Suprapubic skin (tissue), 4 donors: Measurements from ENCODE around the gene HK3. TPM values are rescaled to one million over a fixed set of nuclear protein-coding genes. Genes with fewer than 3 reads are reported as not detected.

Experiments
- DNase-seq, 2 donors: peaks; one replicate each; pipeline ENCODE4 v3.0.0-alpha.2; 2019; ENCODE audit warnings: low spot score in 2 of 2
- H3K27ac ChIP-seq: fragments of 200-600 bp; sonication (generic); one replicate; pipeline ENCODE4 v1.5.1; 2019
- H3K27me3 ChIP-seq: fragments of 200-600 bp; sonication (generic); one replicate; pipeline ENCODE4 v1.5.1; 2019
- H3K36me3 ChIP-seq: fragments of 200-600 bp; sonication (generic); one replicate; pipeline ENCODE4 v1.5.1; 2019
- H3K4me1 ChIP-seq: fragments of 200-600 bp; sonication (generic); one replicate; pipeline ENCODE4 v1.5.1; 2019
- H3K4me3 ChIP-seq: fragments of 200-600 bp; sonication (generic); one replicate; pipeline ENCODE4 v1.5.1; 2019; ENCODE audit warnings: mild to moderate bottlenecking
- H3K9me3 ChIP-seq: fragments of 200-600 bp; sonication (generic); one replicate; pipeline ENCODE4 v1.5.1; 2019
- CTCF ChIP-seq, 2 donors: fragments of 200-600 bp in 1 of 2; fragments of 450-650 bp in 1 of 2; sonication (generic) in 1 of 2; IDR thresholded peaks; one replicate each; pipeline ENCODE4 v1.5.1; 2016 to 2019; ENCODE audit warnings: antibody characterized with exemption in 2 of 2, mild to moderate bottlenecking in 1 of 2, moderate library complexity in 1 of 2
- EP300 ChIP-seq: sonication (generic); formaldehyde crosslinking; IDR thresholded peaks from one replicate; pipeline ENCODE4 v1.6.1; 2017; ENCODE audit warnings: antibody characterized with exemption
- POLR2A ChIP-seq, 2 donors: fragments of 450-650 bp; IDR thresholded peaks; one replicate each; pipeline ENCODE4 v1.6.1; 2017; ENCODE audit warnings: antibody characterized with exemption in 2 of 2, mild to moderate bottlenecking in 2 of 2, moderate library complexity in 2 of 2
- POLR2AphosphoS5 ChIP-seq, 3 donors: sonication (generic); formaldehyde crosslinking; IDR thresholded peaks; one replicate each; pipeline ENCODE4 v1.6.1; 2017; ENCODE audit warnings: antibody characterized with exemption in 3 of 3
- WGBS: methylation state at CpG from one replicate; pipeline ENCODE4 v1.1.5; 2018; 5-methylcytosine and 5-hydroxymethylcytosine counted together
- total RNA-seq, 4 donors: library from RNA; depleted of rRNA; stranded (reverse); fragments of >200 nt; gene quantifications; one replicate each; pipeline ENCODE4 v1.1.0, GENCODE V29; 2016

The HK3 gene
- total RNA-seq, 4 donors from 2014 or later = 0.16 to 1.0 (median 0.83) TPM

- TF ChIP-seq EP300 (no peak), POLR2AphosphoS5 (IDR thresholded peaks at IDR 0.05) (no peak), CTCF (IDR thresholded peaks at IDR 0.05) (no peak), POLR2A (IDR thresholded peaks at IDR 0.05) (no peak)
- 24% methylated on average over 6 of the region's 6 CpGs for WGBS
- peaks cover 20% of the 10 kb centered on the region for H3K27me3 ChIP-seq
These were observed 16.6 kb downstream of the HK3 start for GRCh38 chr5:176882567-176882903.

GRCh38 chr5:176881816-176882566 is 17.2 kb downstream of the HK3 start:
- WGBS = 83% methylated on average over 17 of the region's 25 CpGs
- Histone ChIP-seq H3K27me3 (peaks cover 26% of the 10 kb centered on the region), H3K36me3 (no peaks in the 10 kb centered on the region), H3K4me3 (no peak overlapping the region), H3K9me3 (no peaks in the 10 kb centered on the region), H3K4me1 (no peaks in the 10 kb centered on the region), H3K27ac (no peak overlapping the region)
- TF ChIP-seq EP300 (no peak), POLR2AphosphoS5 (IDR thresholded peaks at IDR 0.05) (no peak), CTCF (IDR thresholded peaks at IDR 0.05) (no peak), POLR2A (IDR thresholded peaks at IDR 0.05) (no peak)
- DNase-seq = no peak

More at GRCh38 chr5:176882567-176882903, 16.6 kb downstream of the HK3 start:
- H3K9me3 ChIP-seq = no peaks in the 10 kb centered on the region
- H3K4me3 ChIP-seq = no peak overlapping the region
- H3K36me3 ChIP-seq = no peaks in the 10 kb centered on the region
- H3K4me1 ChIP-seq = no peaks in the 10 kb centered on the region
- H3K27ac ChIP-seq = no peak overlapping the region
- no peak for DNase-seq

GRCh38 chr5:176881021-176881749 is 18.0 kb downstream of the HK3 start:
- WGBS = 91% methylated on average over 25 of the region's 28 CpGs
- Histone ChIP-seq H3K4me1 (no peaks in the 10 kb centered on the region), H3K9me3 (no peaks in the 10 kb centered on the region), H3K4me3 (no peak overlapping the region), H3K36me3 (no peaks in the 10 kb centered on the region), H3K27me3 (peaks cover 34% of the 10 kb centered on the region), H3K27ac (no peak overlapping the region)
- TF ChIP-seq EP300 (no peak), POLR2AphosphoS5 (IDR thresholded peaks at IDR 0.05) (no peak), POLR2A (IDR thresholded peaks at IDR 0.05) (no peak), CTCF (IDR thresholded peaks at IDR 0.05) (no peak)
- DNase-seq = no peak

- Histone ChIP-seq H3K4me3 (no peak overlapping the region), H3K9me3 (no peaks in the 10 kb centered on the region), H3K27ac (no peak overlapping the region), H3K4me1 (no peaks in the 10 kb centered on the region), H3K36me3 (no peaks in the 10 kb centered on the region), H3K27me3 (peaks cover 41% of the 10 kb centered on the region)
- TF ChIP-seq EP300 (no peak), POLR2AphosphoS5 (IDR thresholded peaks at IDR 0.05) (no peak), CTCF (IDR thresholded peaks at IDR 0.05) (no peak), POLR2A (IDR thresholded peaks at IDR 0.05) (no peak)
- no peak for DNase-seq
- 89% methylated on average over 22 of the region's 26 CpGs for WGBS
These were observed 18.7 kb downstream of the HK3 start for GRCh38 chr5:176880366-176881020.
